Islet precursor cell (in vitro differentiated cells): Measurements from ENCODE around the gene RFTN2.
"Not testable (repeated sequence)": the region's sequence is repeated elsewhere in the genome, so short reads cannot be mapped to it uniquely, and the experiment has no call there.

Source experiments
- DNase-seq: peaks from one replicate; pipeline ENCODE4 v3.0.0-alpha.2; 2018

RFTN2 gene, protein sequence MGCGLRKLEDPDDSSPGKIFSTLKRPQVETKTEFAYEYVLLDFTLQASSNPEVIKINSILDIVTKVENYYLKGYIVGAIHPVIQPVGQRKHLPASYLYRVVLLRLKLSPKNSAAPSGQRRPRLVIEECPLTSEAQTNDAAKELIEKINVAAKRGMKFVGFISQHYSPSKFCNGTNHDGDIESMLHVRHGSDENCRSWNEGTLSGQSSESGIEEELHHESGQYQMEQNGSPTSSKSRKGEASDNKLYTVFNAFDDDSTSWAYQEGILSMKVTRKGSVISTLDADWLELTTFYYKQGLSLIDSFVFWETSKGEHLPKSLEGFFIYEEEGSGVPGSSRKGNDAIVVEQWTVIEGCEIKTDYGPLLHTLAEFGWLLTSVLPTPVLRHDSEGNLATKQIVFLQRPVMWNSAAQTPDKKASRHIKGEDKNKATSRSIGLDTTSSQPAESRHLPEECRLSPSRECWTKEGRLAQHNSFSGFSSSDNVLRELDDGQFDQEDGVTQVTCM

DNA sequence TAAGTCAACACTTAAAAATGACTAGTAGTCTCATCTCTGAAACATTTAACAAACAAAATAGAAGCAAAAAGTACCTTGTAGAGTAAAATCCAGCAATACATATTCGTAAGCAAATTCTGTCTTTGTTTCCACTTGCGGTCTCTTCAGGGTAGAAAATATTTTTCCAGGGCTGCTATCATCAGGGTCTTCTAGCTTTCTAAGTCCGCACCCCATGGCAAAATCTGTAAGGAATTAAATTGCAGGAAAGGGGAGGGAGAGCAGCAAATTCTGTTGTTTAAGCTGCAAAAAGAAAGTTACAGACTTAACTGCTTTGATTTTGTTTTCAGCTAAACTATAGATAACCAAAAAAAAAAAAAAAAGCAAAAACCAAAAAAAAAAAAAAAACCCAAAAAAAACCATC is at the start of gene RFTN2:
RFTN2 (minus strand) TSS at position 342 of the 400 bp plus-strand sequence; CDS start at position 213, 129 bp downstream.
- no peak for DNase-seq

DNA sequence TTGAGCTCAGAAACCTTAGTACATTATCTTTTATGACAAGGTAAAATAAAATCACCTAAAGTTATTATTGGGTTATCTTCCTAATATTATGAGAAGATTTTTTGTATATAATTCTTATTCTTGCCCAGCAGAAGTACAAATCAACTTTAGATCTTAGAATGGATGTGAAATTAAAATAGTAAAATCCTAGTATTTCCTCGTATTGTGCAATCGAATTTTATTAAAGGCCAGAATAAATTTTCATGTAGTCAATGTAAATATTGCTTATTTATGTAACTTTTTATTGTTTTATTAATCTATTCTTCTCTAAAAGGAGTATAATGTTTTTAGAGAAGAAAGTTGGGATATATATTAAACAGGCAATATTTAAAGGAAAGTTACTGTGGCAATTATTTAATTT is 42.5 kb upstream of the RFTN2 start:
- DNase-seq: no peak

DNA sequence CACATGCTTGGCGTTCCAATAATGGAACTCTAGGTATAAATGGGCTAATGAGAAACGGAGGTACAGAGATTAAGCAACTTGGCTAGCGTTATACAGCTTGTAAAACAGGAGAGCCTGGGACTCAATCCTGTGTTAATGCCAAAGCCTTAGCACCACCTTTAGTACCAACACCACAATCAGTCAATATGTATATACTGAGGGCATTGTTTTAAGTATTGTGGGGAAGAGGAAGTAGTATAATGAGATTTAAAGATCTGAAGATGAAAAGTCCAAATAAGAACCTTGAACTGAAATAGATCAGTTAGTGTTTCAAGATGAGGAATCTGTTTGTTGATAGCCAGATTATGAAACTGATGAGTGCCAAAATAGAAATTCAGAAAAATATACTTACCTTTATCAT is 37.9 kb upstream of the RFTN2 start:
- no peak for DNase-seq

DNA sequence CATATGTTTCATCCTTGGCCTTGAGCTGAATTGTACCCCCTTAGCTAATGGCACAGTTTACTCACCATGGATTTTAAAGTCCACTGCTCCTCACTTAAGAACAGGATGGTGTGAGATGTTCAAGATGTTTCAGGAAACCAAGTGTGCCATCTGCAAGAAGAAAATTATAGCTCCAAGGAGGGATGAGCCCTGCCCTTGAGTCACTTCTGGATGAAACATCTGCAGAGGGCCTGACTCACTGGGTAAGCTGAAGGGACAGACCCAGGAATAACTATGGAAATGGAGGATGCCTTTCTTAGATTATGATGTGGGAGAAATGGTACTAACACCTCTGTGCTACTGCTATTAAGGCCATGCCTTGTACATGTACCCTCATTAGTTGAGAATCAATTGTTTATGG is 36.2 kb upstream of the RFTN2 start:
- DNase-seq: no peak

DNA sequence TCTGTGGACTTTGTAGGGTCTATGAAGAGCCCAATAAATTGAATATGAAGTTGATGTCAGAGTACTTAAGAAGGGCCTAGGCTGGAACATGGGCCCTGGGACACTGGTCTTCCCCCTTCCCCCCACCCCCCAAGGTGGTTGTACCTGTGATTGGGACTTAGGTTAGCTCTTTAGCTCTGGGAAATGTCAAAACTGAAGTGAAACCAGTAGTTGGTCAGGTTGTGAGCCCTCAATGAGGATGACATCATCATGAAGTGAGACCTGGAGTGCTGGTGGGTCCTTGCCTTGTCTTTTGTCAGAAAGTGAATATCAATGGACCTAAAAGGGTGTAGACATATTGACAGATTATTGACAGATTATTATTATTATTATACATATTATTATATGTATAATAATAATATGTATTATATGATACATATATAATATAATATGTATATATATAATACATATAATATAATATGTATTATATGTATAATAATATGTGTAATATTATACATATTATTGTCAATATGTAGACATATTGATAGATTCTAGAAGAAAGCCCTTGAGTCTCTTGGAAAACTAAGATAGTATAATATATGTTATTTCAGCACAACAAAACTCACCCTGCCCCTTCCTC is 35.1 kb upstream of the RFTN2 start:
- no peak for DNase-seq

DNA sequence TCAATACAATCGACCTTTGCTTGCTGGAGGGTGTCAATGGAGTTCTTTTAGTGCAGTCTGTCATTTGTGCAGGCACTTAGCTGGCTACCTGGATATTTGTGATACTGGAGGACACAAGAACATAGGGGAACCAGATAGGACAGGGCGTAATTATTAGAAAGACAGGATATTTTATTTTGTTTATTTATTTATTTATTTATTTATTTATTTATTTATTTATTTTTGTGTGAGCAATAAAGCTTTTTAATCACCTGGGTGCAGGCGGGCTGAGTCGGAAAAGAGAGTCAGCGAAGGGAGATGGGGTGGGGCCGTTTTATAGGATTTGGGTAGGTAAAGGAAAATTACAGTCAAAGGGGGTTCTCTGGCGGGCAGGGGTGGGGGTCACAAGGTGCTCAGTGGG is 33.8 kb upstream of the RFTN2 start:
- not testable (repeated sequence) for DNase-seq

DNA sequence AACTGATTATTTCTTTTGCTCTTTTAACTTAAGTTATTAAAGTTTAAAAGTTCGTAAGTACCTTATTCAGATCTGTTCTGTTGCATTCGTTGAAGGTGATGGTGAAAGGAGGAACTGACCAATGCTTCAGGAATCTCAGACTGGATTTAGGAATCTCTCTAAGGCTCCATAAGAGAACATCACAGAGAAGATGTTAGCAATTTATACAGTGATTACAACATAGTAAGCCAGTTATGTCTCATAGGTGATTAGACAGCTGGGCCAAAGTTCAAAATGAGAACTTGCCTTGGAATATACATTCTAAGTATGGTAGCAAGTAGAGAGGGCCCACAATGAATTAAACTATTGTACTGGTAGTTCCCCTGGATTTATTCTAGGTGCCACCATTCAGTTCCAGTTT is 32.9 kb upstream of the RFTN2 start:
- no peak for DNase-seq

DNA sequence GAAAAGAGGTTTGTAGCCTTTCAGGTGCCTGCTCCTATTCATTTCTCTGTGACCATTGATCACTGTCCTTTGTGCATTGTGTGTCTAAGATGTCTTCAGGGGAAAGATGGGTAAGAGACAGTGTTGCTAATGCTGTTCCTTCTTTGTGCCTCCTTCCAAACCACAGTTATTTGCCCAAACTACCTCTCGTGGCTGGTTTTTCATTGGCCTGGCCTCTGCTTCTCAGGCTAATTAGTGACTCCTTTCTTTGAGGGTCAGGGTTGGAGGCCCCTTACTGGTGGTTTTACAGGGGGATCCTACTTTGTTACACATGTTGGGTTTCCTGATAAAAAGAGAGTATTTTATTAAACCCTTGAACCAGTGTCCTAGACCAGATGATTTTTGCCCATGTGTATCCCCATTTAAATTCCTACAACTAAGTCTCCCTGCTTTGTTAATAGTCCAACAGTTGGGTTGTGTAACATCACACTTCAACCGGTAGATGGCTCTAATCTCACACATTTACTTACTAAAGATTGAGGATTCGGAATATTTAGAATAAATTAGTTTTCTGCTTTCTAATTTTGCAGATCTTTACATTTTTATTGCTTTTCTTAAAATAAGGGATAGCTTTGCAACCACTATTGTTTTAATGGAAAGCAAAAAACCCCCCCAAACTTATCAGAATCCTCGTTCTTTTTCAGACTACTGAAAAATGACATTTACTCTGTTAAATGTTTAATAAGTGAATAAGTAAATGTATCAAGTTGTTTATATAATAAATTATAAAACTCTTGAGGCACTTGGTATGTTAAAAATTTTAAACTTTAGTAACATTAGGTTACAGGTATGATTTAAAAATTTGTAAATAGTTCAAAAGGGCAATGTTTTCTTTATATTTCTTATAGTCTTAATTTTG is 32.2 kb upstream of the RFTN2 start:
- peak; percentile 71 for DNase-seq

DNA sequence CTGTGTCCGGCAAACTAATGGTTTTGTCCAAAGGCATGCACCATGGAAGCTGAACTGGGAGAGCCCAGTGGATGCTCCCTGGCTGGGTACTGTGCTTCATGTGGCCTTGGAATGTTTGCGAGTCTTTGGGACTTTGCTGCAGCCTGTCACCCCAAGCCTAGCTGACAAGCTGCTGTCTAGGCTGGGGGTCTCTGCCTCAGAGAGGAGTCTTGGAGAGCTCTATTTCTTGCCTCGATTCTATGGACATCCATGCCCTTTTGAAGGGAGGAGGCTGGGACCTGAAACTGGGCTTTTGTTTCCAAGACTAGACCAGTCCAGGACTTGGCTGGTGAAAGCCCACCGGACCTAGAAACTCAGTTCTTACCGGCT is 31.4 kb upstream of the RFTN2 start:
- DNase-seq: peak; percentile 63

DNA sequence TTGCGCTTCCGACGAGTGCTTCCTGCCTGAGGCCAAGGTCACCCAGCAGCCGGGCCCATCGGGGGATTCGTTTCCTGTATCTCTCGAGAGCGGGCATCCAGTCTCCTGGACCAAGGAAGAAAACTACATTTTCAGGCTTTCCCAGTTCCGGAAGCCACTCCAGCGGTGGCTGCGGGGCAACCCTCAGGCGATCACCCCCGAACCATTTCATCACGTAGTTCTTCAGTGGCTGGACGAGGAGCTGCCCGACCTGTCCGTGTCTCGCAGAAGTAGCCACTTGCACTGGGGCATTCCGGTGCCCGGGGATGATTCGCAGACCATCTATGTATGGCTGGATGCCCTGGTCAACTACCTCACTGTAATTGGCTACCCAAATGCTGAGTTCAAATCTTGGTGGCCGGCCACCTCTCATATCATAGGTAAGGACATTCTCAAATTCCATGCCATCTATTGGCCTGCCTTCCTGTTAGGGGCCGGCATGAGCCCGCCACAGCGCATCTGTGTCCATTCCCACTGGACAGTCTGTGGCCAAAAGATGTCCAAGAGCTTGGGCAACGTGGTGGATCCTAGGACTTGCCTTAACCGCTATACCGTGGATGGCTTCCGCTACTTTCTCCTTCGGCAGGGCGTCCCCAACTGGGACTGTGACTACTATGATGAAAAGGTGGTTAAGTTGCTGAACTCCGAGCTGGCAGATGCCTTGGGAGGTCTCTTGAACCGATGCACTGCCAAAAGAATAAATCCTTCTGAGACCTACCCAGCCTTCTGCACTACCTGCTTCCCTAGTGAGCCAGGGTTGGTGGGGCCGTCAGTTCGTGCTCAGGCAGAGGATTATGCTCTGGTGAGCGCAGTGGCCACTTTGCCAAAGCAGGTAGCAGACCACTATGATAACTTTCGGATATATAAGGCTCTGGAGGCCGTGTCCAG is 30.8 kb upstream of the RFTN2 start:
- DNase-seq: peak; percentile 61

DNA sequence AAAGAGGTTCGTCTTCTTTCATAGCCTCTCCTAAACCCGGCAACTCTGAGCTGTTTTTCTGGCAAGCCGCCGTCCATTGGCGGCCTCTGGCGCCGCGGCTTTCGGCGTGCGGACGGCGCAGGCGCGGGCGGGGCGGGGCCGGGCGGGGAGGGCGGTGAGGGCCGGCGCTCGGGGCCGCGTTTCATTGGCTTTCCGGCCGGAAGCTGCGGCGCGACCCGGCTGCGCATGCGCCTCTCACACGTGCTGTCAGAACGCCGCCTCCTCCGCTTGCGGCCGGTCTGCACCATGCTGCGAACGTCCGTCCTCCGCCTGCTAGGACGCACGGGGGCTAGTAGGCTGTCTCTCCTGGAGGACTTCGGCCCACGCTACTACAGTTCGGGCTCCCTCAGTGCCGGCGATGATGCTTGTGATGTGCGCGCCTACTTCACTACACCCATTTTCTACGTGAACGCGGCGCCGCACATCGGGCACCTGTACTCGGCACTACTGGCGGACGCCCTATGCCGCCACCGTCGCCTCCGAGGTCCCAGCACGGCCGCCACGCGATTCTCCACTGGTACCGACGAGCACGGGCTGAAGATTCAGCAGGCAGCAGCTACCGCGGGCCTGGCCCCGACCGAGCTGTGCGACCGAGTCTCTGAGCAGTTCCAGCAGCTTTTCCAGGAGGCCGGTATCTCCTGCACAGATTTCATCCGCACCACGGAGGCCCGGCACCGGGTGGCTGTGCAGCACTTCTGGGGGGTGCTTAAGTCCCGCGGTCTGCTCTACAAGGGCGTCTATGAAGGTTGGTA is 29.9 kb upstream of the RFTN2 start, which contains the start of gene MARS2:
MARS2 (plus strand) TSS at position 249 of the 791 bp plus-strand sequence; CDS start at position 286, 37 bp downstream.
- DNase-seq: peak; percentile 94

DNA sequence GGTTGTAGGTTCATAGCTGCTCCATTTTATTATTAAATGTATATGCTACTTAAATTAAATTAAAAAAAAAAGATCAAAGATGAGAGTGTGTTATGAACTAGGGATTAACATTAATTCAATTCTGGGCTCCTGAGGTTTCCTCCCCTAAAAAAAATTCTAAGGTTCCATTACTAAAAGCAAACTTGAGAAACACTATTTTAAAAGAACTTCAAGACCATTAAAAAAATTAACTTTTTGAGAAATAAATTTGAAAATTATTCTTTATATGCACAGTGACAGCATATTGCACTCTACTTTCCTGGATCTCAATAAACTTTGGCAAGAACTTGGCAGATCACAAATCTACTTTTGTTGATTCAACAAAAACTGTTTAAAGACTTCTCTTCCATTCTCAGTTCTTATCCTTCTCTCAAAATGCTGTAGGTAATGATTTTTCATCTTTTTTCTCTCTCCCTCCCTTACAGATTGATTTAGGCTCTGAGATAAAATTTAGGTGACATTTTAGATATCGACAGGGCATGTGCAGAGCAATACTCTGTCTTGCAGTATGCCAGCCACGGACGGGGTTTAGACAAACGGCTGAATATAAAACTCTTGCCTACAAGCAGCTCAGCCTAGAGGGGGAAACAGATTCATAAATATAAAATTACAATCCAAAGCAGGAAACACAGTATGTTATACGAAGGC is 29.2 kb upstream of the RFTN2 start:
- no peak for DNase-seq

DNA sequence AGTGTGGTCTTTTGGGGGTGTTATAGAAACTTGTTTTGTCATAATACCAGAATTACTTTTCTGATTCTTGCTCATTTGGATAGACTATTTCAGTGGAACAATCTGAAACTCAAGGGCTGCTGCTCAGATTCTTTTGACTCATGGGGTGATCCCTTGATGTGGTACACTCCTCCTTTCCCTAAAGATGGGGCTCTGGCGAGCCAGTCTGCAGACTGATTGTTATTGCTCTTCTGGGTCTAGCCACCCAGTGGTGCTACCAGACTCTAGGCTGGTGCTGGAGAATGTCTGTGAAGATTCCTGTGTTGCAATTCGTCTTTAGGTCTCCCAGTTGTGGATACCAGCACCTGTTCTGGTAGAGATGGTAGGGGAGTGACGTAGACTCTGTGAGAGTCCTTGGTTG is 25.6 kb upstream of the RFTN2 start:
- DNase-seq: peak; percentile 50

DNA sequence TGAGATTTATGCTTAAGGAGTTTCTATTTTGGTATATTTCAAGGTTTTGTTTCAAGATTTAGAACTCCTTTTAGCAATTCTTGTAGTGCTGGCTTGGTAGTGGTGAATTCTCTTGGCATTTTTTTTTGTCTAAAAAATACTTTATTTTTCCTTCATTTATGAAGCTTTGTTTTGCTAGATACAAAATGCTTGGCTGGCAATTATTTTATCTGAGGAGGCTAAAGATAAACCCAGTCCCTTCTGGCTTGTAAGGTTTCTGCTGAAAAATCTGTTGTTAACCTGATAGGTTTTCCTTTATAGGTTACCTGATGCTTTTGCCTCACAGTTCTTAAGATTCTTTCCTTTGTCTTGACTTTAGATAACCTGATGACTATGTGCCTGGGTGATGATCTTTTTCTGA is 24.3 kb upstream of the RFTN2 start:
- DNase-seq: not testable (repeated sequence)

DNA sequence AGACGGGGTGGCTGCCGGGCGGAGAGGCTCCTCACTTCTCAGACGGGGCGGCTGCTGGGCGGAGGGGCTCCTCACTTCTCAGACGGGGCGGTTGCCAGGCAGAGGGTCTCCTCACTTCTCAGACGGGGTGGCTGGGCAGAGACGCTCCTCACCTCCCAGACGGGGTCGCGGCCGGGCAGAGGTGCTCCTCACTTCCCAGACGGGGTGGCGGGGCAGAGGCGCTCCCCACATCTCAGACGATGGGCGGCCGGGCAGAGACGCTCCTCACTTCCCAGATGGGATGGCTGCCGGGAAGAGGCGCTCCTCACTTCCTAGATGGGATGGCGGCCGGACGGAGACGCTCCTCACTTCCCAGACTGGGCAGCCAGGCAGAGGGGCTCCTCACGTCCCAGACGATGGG is 21.2 kb upstream of the RFTN2 start:
- DNase-seq: not testable (repeated sequence)

DNA sequence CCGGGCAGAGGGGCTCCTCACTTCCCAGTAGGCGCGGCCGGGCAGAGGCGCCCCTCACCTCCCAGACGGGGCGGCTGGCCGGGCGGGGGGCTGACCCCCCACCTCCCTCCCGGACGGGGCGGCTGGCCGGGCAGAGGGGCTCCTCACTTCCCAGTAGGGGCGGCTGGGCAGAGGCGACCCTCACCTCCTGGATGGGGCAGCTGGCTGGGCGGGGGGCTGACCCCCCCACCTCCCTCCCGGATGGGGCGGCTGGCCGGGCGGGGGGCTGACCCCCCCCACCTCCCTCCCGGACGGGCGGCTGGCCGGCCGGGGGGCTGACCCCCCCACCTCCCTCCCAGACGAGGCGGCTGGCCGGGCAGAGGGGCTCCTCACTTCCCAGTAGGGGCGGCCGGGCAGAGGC is 20.6 kb upstream of the RFTN2 start:
- DNase-seq: not testable (repeated sequence)

DNA sequence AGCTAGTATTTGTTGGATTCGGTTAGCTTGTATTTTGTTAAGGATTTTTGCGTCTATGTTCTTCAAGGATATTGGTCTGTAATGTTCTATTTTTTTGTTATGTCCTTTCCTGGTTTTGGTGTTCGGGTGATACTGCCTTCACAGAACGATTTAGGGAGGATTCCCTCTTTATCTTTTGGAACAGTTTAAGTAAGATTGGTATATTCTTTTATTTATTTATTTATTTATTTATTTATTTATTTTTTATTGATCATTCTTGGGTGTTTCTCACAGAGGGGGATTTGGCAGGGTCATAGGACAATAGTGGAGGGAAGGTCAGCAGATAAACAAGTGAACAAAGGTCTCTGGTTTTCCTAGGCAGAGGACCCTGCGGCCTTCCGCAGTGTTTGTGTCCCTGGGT is 19.8 kb upstream of the RFTN2 start:
- DNase-seq: not testable (repeated sequence)

DNA sequence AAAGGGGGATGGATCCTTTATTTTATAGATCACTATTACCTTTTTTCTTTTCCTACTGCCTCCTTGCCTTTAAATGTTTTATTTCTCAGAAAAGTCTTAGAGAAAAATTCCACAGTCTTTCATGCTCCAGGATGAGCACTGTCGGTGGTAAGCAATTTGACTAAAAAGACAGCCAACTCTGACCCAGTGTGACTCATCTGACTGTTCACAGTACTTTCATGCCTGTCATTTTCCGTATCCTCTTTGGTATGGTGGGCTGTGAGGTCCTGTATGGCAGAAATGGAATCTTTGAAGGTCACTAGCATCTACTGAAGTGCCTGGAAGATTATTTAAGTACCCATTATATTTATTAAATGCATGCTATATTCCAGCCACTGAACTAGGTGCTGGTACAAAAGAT is 2.1 kb upstream of the RFTN2 start:
- DNase-seq: peak; percentile 63

DNA sequence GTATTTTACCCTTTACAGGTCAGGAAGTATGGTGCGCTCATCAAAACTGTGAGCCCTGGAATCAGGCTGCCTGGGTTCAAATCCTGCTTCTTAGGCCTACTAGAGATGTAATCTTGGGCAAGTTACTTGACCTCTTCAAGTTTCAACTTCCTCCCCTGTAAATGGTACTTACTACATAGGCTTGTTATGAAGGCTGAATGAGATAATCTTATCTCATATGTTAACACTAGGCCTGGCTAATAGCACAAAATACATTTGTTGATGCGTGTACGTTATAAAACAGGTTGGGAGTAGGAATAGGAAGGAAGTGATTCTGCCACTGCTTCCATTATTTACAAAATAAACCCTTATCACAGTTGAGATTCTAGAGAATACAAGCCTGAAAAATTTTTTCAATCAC is 1.7 kb upstream of the RFTN2 start:
- no peak for DNase-seq

DNA sequence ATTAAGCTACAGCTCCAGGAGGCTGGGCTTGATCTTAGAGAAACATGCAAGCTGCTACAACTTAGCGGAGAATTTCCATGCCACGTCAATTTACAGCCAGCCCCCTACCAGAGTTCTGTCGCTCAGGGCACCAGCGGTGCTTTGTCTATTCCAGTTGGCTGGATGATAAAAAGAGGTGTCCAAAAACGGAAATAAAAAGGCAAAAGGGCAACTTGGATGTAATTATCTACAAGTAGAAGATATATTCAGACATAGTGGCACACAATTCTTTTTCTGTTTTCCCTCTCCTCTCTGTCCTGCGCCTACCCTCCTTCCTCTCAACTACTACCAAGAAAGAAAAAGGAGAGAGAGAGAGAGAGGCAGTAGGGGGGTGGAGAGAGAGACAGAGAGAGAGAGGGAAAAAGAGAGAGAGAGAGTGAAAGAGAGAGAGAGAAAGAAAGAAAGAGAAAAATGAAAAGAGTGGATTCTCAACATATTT is 363 bp upstream of the RFTN2 start:
- peak; percentile 59 for DNase-seq
